SU-DHL-6 (cell line): ENCODE measurements around the gene POU6F2.

ENCODE experiments used
- H2AFZ ChIP-seq: fragments of 200-600 bp; sonication (generic); 2 replicates; pipeline ENCODE4 v1.6.1; 2014; ENCODE audit warnings: low read depth, mild to moderate bottlenecking, moderate library complexity, mixed read lengths, antibody characterized with exemption, low read length; ENCODE audit not compliant: severe bottlenecking
- H3F3A ChIP-seq: fragments of 200-600 bp; shearing (Covaris generic); 2 replicates; pipeline ENCODE4 v1.6.0; 2016; ENCODE audit warnings: antibody characterized with exemption, mild to moderate bottlenecking; ENCODE audit not compliant: insufficient read depth
- H3K27ac ChIP-seq: fragments of 200-600 bp; sonication (generic); 2 replicates; pipeline ENCODE4 v1.5.1; 2016; ENCODE audit warnings: low read depth, mild to moderate bottlenecking, low read length, moderate library complexity, mixed read lengths
- H3K27me3 ChIP-seq: fragments of 200-600 bp; sonication (generic), shearing (Covaris generic); 2 replicates; pipeline ENCODE4 v1.6.0; 2014; ENCODE audit warnings: mild to moderate bottlenecking, low read length
- H3K36me3 ChIP-seq: fragments of 200-600 bp; sonication (generic); 2 replicates; pipeline ENCODE4 v1.6.1; 2014; ENCODE audit warnings: mild to moderate bottlenecking, low read length, mixed read lengths
- H3K4me2 ChIP-seq: fragments of 300-600, 200-600 bp; shearing (Covaris generic), sonication (generic); 2 replicates; pipeline ENCODE4 v1.6.0; 2014; ENCODE audit warnings: low read length, low read depth, mild to moderate bottlenecking; ENCODE audit not compliant: poor library complexity, severe bottlenecking
- H3K4me3 ChIP-seq: fragments of 200-600 bp; sonication (generic); 2 replicates; pipeline ENCODE4 v1.5.1; 2014; ENCODE audit warnings: antibody characterized with exemption, low read length, mild to moderate bottlenecking, mixed read lengths; ENCODE audit not compliant: insufficient read depth, poor library complexity, severe bottlenecking
- H3K79me2 ChIP-seq: fragments of 200-600 bp; sonication (generic); 2 replicates; pipeline ENCODE4 v1.6.1; 2014; ENCODE audit warnings: mild to moderate bottlenecking, low read length, moderate library complexity; ENCODE audit not compliant: insufficient read depth
- H3K9ac ChIP-seq: fragments of 200-600 bp; sonication (generic); 2 replicates; pipeline ENCODE4 v1.7.0; 2014; ENCODE audit warnings: mild to moderate bottlenecking, low read length
- H3K9me2 ChIP-seq: fragments of 200-600 bp; sonication (generic); replicated peaks from 2 replicates; pipeline ENCODE4 v1.6.1; 2014; ENCODE audit warnings: low read length; ENCODE audit not compliant: insufficient read depth
- H3K9me3 ChIP-seq: fragments of 200-600 bp; sonication (generic); 2 replicates; pipeline ENCODE4 v1.6.1; 2014; ENCODE audit warnings: low read length, mixed read lengths; ENCODE audit not compliant: insufficient read depth
- H4K20me1 ChIP-seq: fragments of 200-600 bp; sonication (generic); 2 replicates; pipeline ENCODE4 v1.6.1; 2014; ENCODE audit warnings: low read depth, mild to moderate bottlenecking, antibody characterized with exemption, low read length, moderate library complexity, mixed read lengths
- CTCF ChIP-seq: fragments of 200-600 bp; sonication (generic); IDR thresholded peaks from one replicate; pipeline ENCODE4 v1.5.1; 2017; ENCODE audit warnings: antibody characterized with exemption, mild to moderate bottlenecking, low read length, moderate library complexity; ENCODE audit not compliant: insufficient read depth, poor library complexity, severe bottlenecking
- EZH2phosphoT487 ChIP-seq: fragments of 200-600 bp; sonication (generic), shearing (Covaris generic); conservative IDR thresholded peaks from 2 replicates; pipeline ENCODE4 v1.6.1; 2018; ENCODE audit warnings: mild to moderate bottlenecking, antibody characterized with exemption, low read length, moderate library complexity, mixed read lengths

The POU6F2 gene

GRCh38 chr7:39421251-39421650 lies 443.5 kb downstream of the POU6F2 start:
- H3K36me3 ChIP-seq: no peaks in the 10 kb centered on the region
- H4K20me1 ChIP-seq: no peaks in the 10 kb centered on the region
- H3F3A ChIP-seq: no peaks in the 10 kb centered on the region
- no peak overlapping the region for H3K9ac ChIP-seq
- no peak overlapping the region for H3K4me2 ChIP-seq
- H3K27ac ChIP-seq: no peak overlapping the region
- no peaks in the 10 kb centered on the region for H3K9me2 ChIP-seq
- no peaks in the 10 kb centered on the region for H3K79me2 ChIP-seq
- TF ChIP-seq EZH2phosphoT487: no peak
- no peak for TF ChIP-seq CTCF
- H3K9me3 ChIP-seq: no peaks in the 10 kb centered on the region
- no peaks in the 10 kb centered on the region for H3K27me3 ChIP-seq
- H2AFZ ChIP-seq: no peak overlapping the region
- no peak overlapping the region for H3K4me3 ChIP-seq

GRCh38 chr7:39421661-39422060 lies 444.0 kb downstream of the POU6F2 start:
- Histone ChIP-seq H3F3A (no peaks in the 10 kb centered on the region), H3K9me3 (no peaks in the 10 kb centered on the region), H3K36me3 (no peaks in the 10 kb centered on the region), H3K9me2 (no peaks in the 10 kb centered on the region), H3K27ac (no peak overlapping the region), H3K79me2 (no peaks in the 10 kb centered on the region), H2AFZ (no peak overlapping the region), H3K9ac (no peak overlapping the region), H3K4me2 (no peak overlapping the region), H4K20me1 (no peaks in the 10 kb centered on the region), H3K27me3 (no peaks in the 10 kb centered on the region), H3K4me3 (no peak overlapping the region)
- TF ChIP-seq CTCF (no peak), EZH2phosphoT487 (no peak)

DNA sequence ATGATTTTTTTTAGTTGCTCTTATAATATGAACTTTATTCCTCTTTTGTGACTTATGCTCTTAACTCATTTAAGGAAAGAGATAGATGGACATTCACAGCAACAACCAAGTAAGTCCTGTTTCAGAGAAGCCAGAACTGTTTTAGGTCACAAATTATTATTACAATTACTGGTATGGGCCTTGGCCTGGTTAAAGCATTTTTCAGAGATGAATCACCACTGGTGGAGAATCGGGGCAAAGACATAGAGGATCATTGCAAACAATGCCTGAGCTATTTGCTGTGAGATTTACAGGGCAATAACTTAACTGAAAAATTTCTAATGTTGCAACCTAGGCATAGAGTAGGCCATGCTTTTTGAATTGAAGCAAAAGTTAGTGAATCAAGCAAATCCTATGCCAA lies 450.5 kb downstream of the POU6F2 start:
- no peaks in the 10 kb centered on the region for H3K9me2 ChIP-seq
- H3K9ac ChIP-seq: no peak overlapping the region
- H3F3A ChIP-seq: no peaks in the 10 kb centered on the region
- H3K9me3 ChIP-seq: no peaks in the 10 kb centered on the region
- no peak overlapping the region for H2AFZ ChIP-seq
- no peak overlapping the region for H3K4me2 ChIP-seq
- H3K79me2 ChIP-seq: no peaks in the 10 kb centered on the region
- no peaks in the 10 kb centered on the region for H4K20me1 ChIP-seq
- TF ChIP-seq CTCF (no peak), EZH2phosphoT487 (no peak)
- H3K27me3 ChIP-seq: no peaks in the 10 kb centered on the region
- H3K4me3 ChIP-seq: no peak overlapping the region
- no peaks in the 10 kb centered on the region for H3K36me3 ChIP-seq
- no peak overlapping the region for H3K27ac ChIP-seq

DNA sequence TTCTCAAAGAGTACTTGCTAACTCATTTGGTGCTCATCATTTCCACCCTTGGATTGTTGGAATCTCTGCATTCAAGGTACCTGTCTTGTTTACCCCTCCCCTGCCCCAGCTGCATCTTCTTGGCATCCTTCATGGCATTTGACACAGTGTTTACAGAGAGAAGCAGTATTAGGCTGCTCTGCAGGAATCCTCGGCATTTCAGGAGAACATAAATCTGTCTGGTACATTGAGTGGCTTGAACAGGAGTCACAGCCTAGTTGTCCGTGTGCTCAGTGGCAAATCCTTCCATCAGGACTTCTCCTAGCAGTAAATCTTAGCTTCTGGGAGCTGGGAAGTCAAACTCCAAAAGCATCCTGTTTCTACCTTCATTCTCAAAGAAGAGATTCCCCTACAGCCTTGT lies 451.7 kb downstream of the POU6F2 start:
- Histone ChIP-seq H3K9me2 (no peaks in the 10 kb centered on the region), H3K4me2 (no peak overlapping the region), H3K36me3 (no peaks in the 10 kb centered on the region), H3F3A (no peaks in the 10 kb centered on the region), H3K9me3 (no peaks in the 10 kb centered on the region), H3K27me3 (no peaks in the 10 kb centered on the region), H3K9ac (no peak overlapping the region), H2AFZ (no peak overlapping the region), H4K20me1 (no peaks in the 10 kb centered on the region), H3K27ac (no peak overlapping the region), H3K79me2 (no peaks in the 10 kb centered on the region), H3K4me3 (no peak overlapping the region)
- TF ChIP-seq CTCF: no peak
- no peak for TF ChIP-seq EZH2phosphoT487
